WI38 (cell line): ENCODE measurements around the gene TOMM6.

Experiments
- H3K4me3 ChIP-seq: 2 replicates; pipeline ENCODE4 v1.5.1; 2011; ENCODE audit warnings: low read depth, mild to moderate bottlenecking, control low read depth, low read length
- CTCF ChIP-seq: IDR thresholded peaks from 2 replicates; pipeline ENCODE4 v1.5.1; 2012; ENCODE audit warnings: low read depth, mild to moderate bottlenecking, control low read depth, low read length

The TOMM6 gene

GRCh38 chr6:41781366-41781730 lies 6.1 kb upstream of the TOMM6 start:
- H3K4me3 ChIP-seq: peak overlapping the region; percentile 76
- no peak for TF ChIP-seq CTCF

DNA sequence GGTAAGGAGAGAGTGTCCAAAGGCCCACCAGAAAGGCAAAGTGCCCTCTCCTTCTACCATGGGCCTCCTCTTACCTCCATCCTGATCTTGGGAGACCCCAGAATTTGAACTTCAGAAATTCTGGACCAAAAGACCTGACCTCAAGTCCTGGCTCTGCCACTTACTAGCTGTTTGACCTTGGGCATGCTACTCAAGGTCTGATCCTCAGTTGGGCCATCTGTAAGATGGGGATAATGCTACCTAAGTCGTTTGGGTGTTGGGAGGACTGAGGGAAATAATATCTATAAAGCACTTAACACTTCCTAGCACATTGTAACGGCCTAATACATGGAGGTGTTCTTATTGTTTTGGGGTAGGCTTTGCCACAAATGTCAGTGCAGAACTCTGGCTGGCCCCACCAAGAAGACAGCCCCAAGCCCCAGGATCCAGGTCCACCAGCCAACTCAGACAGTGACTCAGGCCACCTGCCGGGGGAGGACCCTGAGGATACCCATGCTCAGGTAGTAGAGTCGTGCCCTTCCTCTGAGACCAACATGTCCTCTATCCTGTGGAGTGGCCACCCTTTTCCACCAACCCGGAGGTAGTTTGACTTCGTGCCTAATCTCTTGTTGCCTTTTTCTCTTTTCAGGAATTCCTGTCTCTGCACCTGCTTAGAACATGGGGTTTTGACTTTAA lies 4.3 kb upstream of the TOMM6 start:
- no peak for TF ChIP-seq CTCF
- H3K4me3 ChIP-seq: no peak overlapping the region

DNA sequence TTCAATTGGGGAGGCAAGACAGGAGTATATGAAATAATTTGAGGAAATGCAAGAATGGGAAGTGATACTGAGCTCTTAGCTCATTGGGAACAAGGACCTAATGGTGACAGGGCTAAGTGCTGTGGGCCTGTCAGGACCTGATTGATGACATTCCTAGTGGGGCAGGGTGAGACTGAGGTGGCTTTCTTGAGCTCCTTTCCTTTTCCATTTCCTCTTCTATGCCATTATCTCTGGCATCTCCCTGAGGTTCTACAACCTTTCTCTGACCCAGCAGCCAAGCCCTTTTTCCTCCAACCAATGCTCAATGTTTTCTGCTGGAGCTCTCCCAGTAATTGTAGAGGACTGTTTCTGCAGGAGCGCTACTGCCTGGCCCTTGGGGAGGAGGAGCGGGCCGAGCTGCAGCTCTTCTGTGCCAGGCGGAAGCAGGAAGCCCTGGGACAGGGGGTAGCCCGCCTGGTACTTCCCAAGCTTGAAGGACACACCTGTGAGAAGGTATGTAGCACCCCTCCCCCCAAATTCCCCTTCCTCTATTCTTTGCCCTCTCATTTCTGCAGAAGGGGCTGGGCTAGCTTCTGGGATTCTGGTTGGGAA lies 2.8 kb upstream of the TOMM6 start:
- TF ChIP-seq CTCF: no peak
- H3K4me3 ChIP-seq: no peak overlapping the region

GRCh38 chr6:41785254-41785653 lies 2.2 kb upstream of the TOMM6 start:
- TF ChIP-seq CTCF: no peak
- H3K4me3 ChIP-seq: no peak overlapping the region

GRCh38 chr6:41785689-41786450 lies 1.6 kb upstream of the TOMM6 start:
- H3K4me3 ChIP-seq: peak overlapping the region; percentile 100
- TF ChIP-seq CTCF: no peak

DNA sequence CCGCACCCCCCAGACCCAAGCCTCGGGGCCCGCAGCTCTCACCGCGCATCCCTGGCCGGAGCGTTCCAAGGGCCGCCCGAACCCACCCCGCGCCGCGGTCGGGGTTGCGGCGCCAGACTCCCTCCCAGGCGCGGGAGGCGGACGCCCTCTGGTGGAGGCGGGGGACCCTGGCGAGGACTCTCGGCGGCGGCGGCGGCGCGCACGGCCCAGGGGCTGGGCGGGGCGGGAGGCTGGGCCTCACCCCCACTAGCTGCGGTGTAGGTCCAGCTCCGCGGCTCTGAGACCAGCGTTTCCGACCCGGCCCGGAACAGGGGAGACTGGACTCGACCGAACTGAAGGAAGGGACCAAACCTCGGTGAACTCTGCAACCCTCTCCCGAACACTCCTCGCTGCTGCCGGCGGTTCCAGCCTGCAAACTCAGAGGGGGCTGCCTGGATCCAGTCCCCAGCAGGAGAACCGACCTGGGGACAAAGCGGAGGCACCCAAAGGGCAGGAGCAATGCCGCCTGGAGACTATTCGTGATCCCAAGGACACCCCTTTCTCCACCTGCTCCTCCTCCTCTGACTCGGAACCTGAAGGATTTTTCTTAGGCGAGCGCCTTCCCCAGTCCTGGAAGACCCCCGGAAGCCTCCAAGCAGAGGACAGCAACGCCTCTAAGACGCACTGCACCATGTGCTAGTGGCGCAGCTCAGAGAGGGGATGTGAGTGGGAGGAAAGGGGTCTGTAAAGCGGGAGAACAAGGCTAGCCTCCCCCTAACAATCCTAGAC lies 859 bp upstream of the TOMM6 start:
- peak; percentile 56 for TF ChIP-seq CTCF
- peak overlapping the region; percentile 100 for H3K4me3 ChIP-seq

DNA sequence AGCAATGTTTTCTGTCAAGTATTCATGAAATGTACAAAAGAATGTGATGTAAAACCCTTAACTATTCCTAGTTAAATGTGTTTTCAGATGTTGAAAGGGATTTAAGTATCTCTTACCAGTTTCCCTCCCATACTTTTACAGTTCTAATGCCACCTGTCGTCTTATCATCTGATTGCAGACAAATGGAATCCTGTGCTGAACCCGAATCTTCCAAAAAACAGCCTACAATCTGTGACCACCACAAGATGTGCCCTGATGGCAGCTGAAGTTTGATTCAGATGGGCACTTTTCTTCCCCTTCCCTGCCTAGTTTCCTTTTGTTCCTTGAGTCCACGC lies 1.9 kb downstream of the TOMM6 start:
- TF ChIP-seq CTCF: no peak
- H3K4me3 ChIP-seq: no peak overlapping the region
